H1 (cell line): ENCODE data around the gene WFIKKN1. TPM values are rescaled to one million over a fixed set of nuclear protein-coding genes. Genes with fewer than 3 reads are reported as not detected.

Experiments
- ASH2L ChIP-seq: fragments of 200-600, 300-600 bp; sonication (generic); IDR thresholded peaks from one replicate; pipeline ENCODE4 v1.7.1; 2017; ENCODE audit warnings: low read length
- GTF2F1 ChIP-seq: IDR thresholded peaks from 2 replicates; pipeline ENCODE4 v1.6.1; 2012; ENCODE audit warnings: low read depth, low read length, improper control_type of control experiment, borderline replicate concordance
- JUN ChIP-seq: IDR thresholded peaks from 2 replicates; pipeline ENCODE4 v1.6.1; 2011; ENCODE audit warnings: low read depth, mild to moderate bottlenecking, improper control_type of control experiment, low read length
- KDM5A ChIP-seq: fragments of 200-600 bp; IDR thresholded peaks from 2 replicates; pipeline ENCODE4 v1.7.1; 2012; ENCODE audit warnings: mild to moderate bottlenecking, low read length, inconsistent platforms, mixed read lengths
- NANOG ChIP-seq: IDR thresholded peaks from 2 replicates; pipeline ENCODE4 v1.6.1; 2011; ENCODE audit warnings: low read length, low read depth, mild to moderate bottlenecking, inconsistent platforms; ENCODE audit not compliant: insufficient read depth, poor library complexity, severe bottlenecking
- POLR2A ChIP-seq, 2 experiments: IDR thresholded peaks; 1 replicate in 1 of 2; 2 replicates in 1 of 2; pipeline ENCODE4 v1.6.1; 2011; ENCODE audit warnings: low read depth in 2 of 2, low read length in 2 of 2, mild to moderate bottlenecking in 2 of 2; ENCODE audit errors: control extremely low read depth in 1 of 2
- RBBP5 ChIP-seq: IDR thresholded peaks from 2 replicates; pipeline ENCODE4 v1.7.1; 2012; ENCODE audit warnings: low read depth, mild to moderate bottlenecking, inconsistent platforms, low read length, moderate library complexity, borderline replicate concordance
- RNF2 ChIP-seq: fragments of 200-900, 300-1000 bp; sonication (generic); IDR thresholded peaks from 2 replicates; pipeline ENCODE4 v1.7.1; 2016; ENCODE audit warnings: borderline replicate concordance, low read depth, mild to moderate bottlenecking, antibody characterized with exemption, low read length; ENCODE audit not compliant: poor library complexity, severe bottlenecking; ENCODE audit errors: missing control alignments
- SIRT6 ChIP-seq: IDR thresholded peaks from one replicate; pipeline ENCODE4 v1.7.1; 2012; ENCODE audit warnings: low read length, inconsistent platforms
- SIX5 ChIP-seq: IDR thresholded peaks from 2 replicates; pipeline ENCODE4 v1.6.1; 2011; ENCODE audit warnings: mild to moderate bottlenecking, low read depth, low read length
- SUZ12 ChIP-seq: fragments of 200-600 bp; sonication (generic); IDR thresholded peaks from 2 replicates; pipeline ENCODE4 v1.6.1; 2012; ENCODE audit warnings: mild to moderate bottlenecking, inconsistent platforms, low read length, moderate library complexity, mixed read lengths
- ZNF274 ChIP-seq: IDR thresholded peaks from 2 replicates; pipeline ENCODE4 v1.7.0; 2012; ENCODE audit warnings: low read length, borderline replicate concordance; ENCODE audit errors: extremely low read depth
- polyA plus RNA-seq, 7 experiments: library from polyadenylated mRNA; depleted of rRNA in 3 of 7; stranded (reverse) in 5 of 7; unstranded in 2 of 7; fragments of >200 nt in 5 of 7; fragments of 200-250 nt in 2 of 7; gene quantifications; 1 replicate in 5 of 7; 2 replicates in 1 of 7; 4 replicates in 1 of 7; pipeline versions ENCODE4 v1.2.1 to v1.2.3, GENCODE V29; 2011 to 2013; ENCODE audit warnings: missing spikeins in 2 of 7, mixed read lengths in 2 of 7
- total RNA-seq: library from RNA; stranded (reverse); fragmentation: NEBNext Ultra II Directional; extraction: Animal tissue kit (Norgen Biotek cat#: 25700); gene quantifications from 2 replicates; pipeline ENCODE4 v1.2.1, GENCODE V29; 2021

Gene WFIKKN1
- total and polyA plus RNA-seq, 2 of the 8 experiments (the other 6 are each of a cell fraction or from before 2014, with no cell fraction given), result 11.4 to 15.8 TPM

- TF ChIP-seq KDM5A (no peak), SIX5 (no peak), POLR2A (IDR thresholded peaks at IDR 0.05; ENCODE audit: control extremely low read depth in 1 of 2, low read depth in 2 of 2, low read length in 2 of 2) (no peak), RBBP5 (no peak), ASH2L (no peak), SUZ12 (no peak), SIRT6 (no peak), JUN (no peak), GTF2F1 (no peak), ZNF274 (no peak), RNF2 (no peak), NANOG (no peak)
Measured at GRCh38 chr16:667113-667779, 36.5 kb downstream of the WFIKKN1 start (continued).
